AG09319 (cell line): ENCODE results near the gene KIF12.
A peak's percentile ranks its signal among the peaks of the same experiment; 100 is the strongest.

ENCODE experiments used
- DNase-seq: peaks from one replicate; pipeline ENCODE4 v3.0.0-alpha.2; 2010; ENCODE audit warnings: low read depth; ENCODE audit errors: extremely low read depth
- TF ChIP-seq, protein P1 (sequence below): IDR thresholded peaks from 2 replicates; pipeline ENCODE4 v1.5.1; 2011; ENCODE audit warnings: low read depth, mild to moderate bottlenecking, inconsistent platforms, low read length, moderate library complexity

The KIF12 gene

DNA sequence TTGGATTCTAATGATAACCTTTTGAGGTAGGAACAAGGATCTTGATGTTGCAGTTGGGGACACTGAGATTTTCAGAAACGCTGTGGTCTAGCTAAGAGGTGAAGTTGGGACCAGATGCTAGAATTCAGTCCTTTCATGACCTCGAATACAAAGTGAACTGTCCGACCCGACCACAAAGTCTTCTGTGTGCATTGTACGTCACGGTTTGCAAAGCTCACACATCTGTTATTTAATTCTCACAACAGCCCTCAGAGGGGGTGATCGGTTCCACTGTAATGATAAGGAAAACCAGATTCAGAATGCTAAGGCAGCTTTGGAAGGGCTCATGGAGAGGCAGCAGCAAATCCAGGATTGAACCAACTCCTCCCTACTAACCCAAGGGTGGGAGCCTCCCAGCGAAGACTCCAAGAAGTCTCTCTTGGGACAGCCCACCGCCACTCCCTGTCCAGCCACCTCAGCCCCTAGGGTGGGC lies 16.6 kb upstream of the KIF12 start:
- TF ChIP-seq, protein P1, sequence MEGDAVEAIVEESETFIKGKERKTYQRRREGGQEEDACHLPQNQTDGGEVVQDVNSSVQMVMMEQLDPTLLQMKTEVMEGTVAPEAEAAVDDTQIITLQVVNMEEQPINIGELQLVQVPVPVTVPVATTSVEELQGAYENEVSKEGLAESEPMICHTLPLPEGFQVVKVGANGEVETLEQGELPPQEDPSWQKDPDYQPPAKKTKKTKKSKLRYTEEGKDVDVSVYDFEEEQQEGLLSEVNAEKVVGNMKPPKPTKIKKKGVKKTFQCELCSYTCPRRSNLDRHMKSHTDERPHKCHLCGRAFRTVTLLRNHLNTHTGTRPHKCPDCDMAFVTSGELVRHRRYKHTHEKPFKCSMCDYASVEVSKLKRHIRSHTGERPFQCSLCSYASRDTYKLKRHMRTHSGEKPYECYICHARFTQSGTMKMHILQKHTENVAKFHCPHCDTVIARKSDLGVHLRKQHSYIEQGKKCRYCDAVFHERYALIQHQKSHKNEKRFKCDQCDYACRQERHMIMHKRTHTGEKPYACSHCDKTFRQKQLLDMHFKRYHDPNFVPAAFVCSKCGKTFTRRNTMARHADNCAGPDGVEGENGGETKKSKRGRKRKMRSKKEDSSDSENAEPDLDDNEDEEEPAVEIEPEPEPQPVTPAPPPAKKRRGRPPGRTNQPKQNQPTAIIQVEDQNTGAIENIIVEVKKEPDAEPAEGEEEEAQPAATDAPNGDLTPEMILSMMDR = no peak
- DNase-seq = no peak

DNA sequence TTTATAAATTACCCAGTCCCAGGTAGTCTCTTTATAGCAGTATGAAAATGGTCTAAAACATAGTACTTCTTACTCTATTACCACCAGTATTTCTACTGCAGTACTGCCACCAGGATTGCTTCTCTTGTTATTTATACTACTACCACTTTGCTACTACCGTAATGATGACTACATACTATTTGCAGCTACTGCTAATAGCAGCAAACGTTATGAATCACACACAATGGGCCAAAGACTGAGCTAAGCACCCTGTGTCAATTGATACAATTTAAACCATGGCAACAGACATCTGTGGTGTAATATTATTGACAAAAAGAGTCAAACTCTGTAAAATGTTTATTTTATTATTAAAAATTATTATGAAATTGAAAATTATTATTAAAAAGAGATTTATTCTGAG lies 15.3 kb upstream of the KIF12 start:
- TF ChIP-seq, protein P1 = no peak
- DNase-seq = no peak

DNA sequence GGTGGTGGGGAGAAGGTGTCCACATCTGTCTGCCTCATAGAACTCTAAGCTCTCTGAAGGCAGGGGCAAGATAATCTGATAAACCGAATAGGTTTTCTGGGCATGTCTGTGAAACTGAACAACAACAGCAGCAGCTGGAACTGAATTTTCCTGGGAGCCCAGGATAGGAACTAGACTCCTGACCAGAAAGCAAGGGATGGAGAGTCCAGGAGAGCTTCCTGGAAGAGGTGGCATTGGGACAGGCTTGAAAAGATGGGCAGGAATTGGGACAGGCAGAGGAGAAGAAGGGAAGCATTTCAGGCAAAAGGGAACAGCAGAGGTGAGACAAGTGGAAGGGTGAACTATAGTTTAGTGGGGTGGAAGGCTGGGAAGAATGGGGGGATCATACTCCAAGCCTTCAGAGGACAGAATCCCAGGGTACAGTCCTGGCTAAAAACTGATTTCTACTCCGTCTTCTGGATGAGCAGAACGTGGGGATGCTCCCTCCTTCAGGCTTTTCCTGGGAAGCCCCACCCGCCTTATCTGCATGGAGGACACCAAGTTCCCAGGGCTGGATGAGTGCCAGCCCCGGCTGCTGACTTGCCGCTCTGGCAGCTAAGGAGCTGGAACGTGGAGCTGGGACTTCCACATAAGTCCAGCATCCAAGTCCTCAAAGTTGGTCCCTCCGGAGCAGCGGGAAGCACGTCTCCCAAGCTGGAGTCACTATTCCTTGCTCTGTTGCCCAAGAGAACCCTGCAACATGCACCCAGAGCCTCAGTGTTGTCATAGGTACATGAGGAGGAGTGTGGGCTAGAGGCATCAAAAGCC lies 13.9 kb upstream of the KIF12 start:
- TF ChIP-seq, protein P1 = no peak
- DNase-seq = peak; percentile 32

DNA sequence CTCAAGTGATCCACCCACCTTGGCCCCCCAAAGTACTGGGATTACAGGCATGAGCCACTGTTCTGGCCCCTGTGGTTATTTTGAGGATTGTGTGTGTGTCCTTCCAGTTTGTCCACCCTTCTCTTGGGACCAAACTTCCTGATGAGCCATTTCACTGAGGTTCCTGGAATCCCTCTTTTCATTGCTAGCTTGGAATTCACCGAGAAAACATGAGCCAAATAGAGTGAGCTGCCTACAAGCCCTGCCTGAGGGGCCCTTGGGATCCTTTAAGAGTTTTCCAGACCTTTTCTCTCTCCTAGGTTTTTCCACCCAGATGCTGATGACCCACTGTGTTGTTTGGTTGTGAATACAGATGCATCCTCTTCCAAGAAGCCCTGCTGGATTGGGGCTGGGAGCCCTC lies 13.2 kb upstream of the KIF12 start:
- TF ChIP-seq, protein P1 = no peak
- DNase-seq = no peak

DNA sequence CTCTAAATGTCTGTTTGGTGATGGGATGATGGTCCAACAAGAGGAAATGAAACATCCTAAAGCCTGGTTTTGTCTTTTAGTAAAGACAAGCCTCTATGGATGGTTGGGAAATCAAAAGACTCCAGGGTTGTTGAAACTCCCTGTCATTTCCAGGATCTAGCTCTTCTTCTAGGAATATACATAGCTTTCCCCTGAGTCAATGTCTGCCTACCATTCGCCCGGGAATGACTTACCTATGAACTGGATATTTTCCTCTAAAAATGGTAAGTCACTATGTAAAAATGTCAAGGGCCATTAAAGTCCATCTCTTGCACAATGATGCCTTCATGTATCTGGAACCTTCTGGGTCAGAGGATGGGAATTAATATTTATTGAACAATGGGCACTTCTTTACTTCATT lies 11.1 kb upstream of the KIF12 start:
- TF ChIP-seq, protein P1 = no peak
- peak; percentile 23 for DNase-seq

DNA sequence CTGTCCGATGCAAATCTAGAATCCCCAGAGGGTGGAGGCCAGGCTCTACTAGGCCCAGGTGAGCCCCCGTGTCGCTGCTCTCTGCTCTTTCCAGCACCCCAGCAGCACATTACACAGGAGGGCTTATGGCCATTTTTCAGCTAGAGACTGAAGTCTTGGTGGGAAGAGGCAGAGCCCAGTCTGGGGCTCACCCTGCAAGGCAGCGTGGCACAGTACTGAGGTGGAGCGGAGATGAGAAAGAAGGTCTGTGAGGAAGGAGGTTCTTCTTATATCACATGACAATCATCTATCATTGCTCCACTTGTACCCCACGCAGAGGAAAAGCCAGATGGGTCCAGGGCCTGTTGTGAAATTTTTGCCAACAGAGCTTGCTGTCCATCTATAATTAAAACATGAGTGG lies 10.0 kb upstream of the KIF12 start:
- no peak for DNase-seq
- TF ChIP-seq, protein P1 = no peak

DNA sequence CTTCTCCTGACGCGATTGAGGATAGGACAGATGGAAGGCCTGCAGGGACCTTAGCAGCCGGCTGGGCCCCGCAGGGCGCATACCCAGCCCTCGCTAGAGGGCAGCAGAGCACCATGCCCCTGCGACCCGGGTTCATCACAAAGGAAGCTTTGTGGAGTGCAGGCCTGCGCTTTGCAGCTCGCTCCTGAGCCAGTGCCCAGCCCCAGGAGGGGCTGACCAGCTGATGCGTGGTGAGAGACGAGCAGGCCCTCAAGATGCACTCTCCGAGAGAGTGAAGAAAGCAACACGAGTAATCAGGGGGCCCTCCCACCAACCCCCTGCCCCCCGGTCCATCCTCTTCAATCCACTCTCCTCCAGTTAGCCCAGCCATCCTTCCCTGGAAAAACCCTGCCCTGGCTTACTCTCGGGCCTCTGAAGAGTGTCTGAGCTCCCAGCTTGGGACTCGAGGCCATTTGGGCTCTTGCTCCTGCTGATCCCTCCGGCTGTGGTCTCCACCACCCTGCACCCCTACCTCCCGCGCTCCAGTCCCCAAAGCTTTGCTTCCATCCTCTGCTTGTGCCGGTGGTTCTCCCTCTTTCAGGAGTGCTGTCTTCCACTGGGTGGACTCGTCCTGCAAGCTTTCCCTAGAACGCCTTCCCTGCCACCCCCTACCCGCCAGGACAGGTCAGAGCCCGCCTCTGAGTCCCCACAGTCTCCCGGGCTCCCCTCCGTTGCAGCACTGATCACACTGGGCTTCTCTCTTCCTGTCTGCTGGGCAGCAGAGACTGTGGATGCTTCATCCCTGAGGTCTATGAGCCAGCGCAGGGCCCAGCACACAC lies 9.1 kb upstream of the KIF12 start:
- peak; percentile 40 for DNase-seq
- TF ChIP-seq, protein P1 = peak; percentile 98
